ENCODE results near the gene RREB1.

- TF ChIP-seq, protein P1, sequence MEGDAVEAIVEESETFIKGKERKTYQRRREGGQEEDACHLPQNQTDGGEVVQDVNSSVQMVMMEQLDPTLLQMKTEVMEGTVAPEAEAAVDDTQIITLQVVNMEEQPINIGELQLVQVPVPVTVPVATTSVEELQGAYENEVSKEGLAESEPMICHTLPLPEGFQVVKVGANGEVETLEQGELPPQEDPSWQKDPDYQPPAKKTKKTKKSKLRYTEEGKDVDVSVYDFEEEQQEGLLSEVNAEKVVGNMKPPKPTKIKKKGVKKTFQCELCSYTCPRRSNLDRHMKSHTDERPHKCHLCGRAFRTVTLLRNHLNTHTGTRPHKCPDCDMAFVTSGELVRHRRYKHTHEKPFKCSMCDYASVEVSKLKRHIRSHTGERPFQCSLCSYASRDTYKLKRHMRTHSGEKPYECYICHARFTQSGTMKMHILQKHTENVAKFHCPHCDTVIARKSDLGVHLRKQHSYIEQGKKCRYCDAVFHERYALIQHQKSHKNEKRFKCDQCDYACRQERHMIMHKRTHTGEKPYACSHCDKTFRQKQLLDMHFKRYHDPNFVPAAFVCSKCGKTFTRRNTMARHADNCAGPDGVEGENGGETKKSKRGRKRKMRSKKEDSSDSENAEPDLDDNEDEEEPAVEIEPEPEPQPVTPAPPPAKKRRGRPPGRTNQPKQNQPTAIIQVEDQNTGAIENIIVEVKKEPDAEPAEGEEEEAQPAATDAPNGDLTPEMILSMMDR (IDR thresholded peaks at IDR 0.05) = no peak
- TF ChIP-seq POLR2A (IDR thresholded peaks at IDR 0.05) = no peak
- TF ChIP-seq POLR2AphosphoS5 (IDR thresholded peaks at IDR 0.05; ENCODE audit: insufficient read depth in 1 of 2, low read depth in 1 of 2) = no peak
Observed at GRCh38 chr6:7222197-7222596, 114.4 kb downstream of the RREB1 start.

Measured in vagina (tissue), 2 donors.